IMR-90 (cell line): ENCODE results near the gene SLC36A1. TPM values are rescaled to one million over a fixed set of nuclear protein-coding genes. Genes with fewer than 3 reads are reported as not detected.

Experiments used
- ATAC-seq: fragments of 200-7000 bp; cut with Tn5 transposase; 2 replicates; pipeline ENCODE4 v1.9.1; 2020; ENCODE audit warnings: low read depth, mild to moderate bottlenecking, moderate library complexity
- BruUV-seq: library from RNA; stranded (reverse); fragments of 400-500 nt; replicated peaks from 2 replicates; lab custom pipeline; 2021; lab: Mats Ljungman, UMichigan
- CTCF ChIA-PET: fragments of 300-600 bp; formaldehyde crosslinking; extraction: SDS; loops from one replicate; lab custom pipeline; 2021; ENCODE audit warnings: antibody characterized with exemption; lab: Yijun Ruan, JAX
- POLR2A ChIA-PET: fragments of 300-600 bp; sonication (Branson Sonifier 250); formaldehyde crosslinking; loops from one replicate; lab custom pipeline; 2022; ENCODE audit warnings: antibody characterized with exemption; ENCODE audit not compliant: unreplicated experiment; lab: Charles Lee
- DNase-seq: peaks from one replicate; pipeline ENCODE4 v3.0.0; 2013
- H2AFZ ChIP-seq: replicated peaks from 2 replicates; pipeline ENCODE3; 2013; ENCODE audit warnings: low read length, mild to moderate bottlenecking; ENCODE audit not compliant: poor library complexity
- H2AK5ac ChIP-seq: 2 replicates; pipeline ENCODE4 v1.6.1; 2013; ENCODE audit warnings: low read depth, low read length, inconsistent platforms
- H2AK9ac ChIP-seq: replicated peaks from 2 replicates; pipeline ENCODE3; 2013; ENCODE audit warnings: mild to moderate bottlenecking, low read depth, low read length, moderate library complexity; ENCODE audit not compliant: poor library complexity
- H2BK120ac ChIP-seq: 2 replicates; pipeline ENCODE4 v1.6.1; 2013; ENCODE audit warnings: low read depth, low read length, inconsistent platforms
- H2BK15ac ChIP-seq: 3 replicates; pipeline ENCODE4 v1.6.1; 2013; ENCODE audit warnings: low read depth, low read length, inconsistent platforms
- H2BK20ac ChIP-seq: 2 replicates; pipeline ENCODE4 v1.6.1; 2013; ENCODE audit warnings: low read depth, mild to moderate bottlenecking, inconsistent platforms, low read length, moderate library complexity
- H2BK5ac ChIP-seq: 2 replicates; pipeline ENCODE4 v1.6.1; 2013; ENCODE audit warnings: mild to moderate bottlenecking, low read depth, low read length, inconsistent platforms; ENCODE audit not compliant: poor library complexity, severe bottlenecking
- H3K14ac ChIP-seq: replicated peaks from 2 replicates; pipeline ENCODE4 v1.6.1; 2013; ENCODE audit warnings: low read depth, low read length, inconsistent platforms
- H3K18ac ChIP-seq: 2 replicates; pipeline ENCODE4 v1.6.1; 2013; ENCODE audit warnings: low read depth, low read length, control low read depth
- H3K23ac ChIP-seq: 2 replicates; pipeline ENCODE4 v1.6.1; 2013; ENCODE audit warnings: low read depth, low read length, inconsistent platforms
- H3K27ac ChIP-seq: 2 replicates; pipeline ENCODE4 v1.5.1; 2013; ENCODE audit warnings: mild to moderate bottlenecking, control low read depth, low read length; ENCODE audit not compliant: insufficient read depth
- H3K27me3 ChIP-seq: 2 replicates; pipeline ENCODE4 v1.6.1; 2013; ENCODE audit warnings: low read length; ENCODE audit not compliant: control insufficient read depth, insufficient read depth
- H3K36me3 ChIP-seq: 2 replicates; pipeline ENCODE4 v1.6.1; 2013; ENCODE audit warnings: low read length, mixed read lengths; ENCODE audit not compliant: control insufficient read depth, insufficient read depth
- H3K4ac ChIP-seq: 2 replicates; pipeline ENCODE4 v1.6.1; 2013; ENCODE audit warnings: low read depth, low read length, inconsistent platforms
- H3K4me1 ChIP-seq: 2 replicates; pipeline ENCODE4 v1.6.1; 2013; ENCODE audit warnings: low read length, mixed read lengths; ENCODE audit not compliant: control insufficient read depth, insufficient read depth
- H3K4me2 ChIP-seq: 2 replicates; pipeline ENCODE4 v1.6.1; 2013; ENCODE audit warnings: low read depth, mild to moderate bottlenecking, control low read depth, low read length, moderate library complexity
- H3K4me3 ChIP-seq: 2 replicates; pipeline ENCODE4 v1.5.1; 2013; ENCODE audit warnings: low read depth, mild to moderate bottlenecking, control low read depth, low read length, moderate library complexity; ENCODE audit not compliant: insufficient read depth
- H3K56ac ChIP-seq: 2 replicates; pipeline ENCODE4 v1.6.1; 2013; ENCODE audit warnings: low read length, inconsistent platforms; ENCODE audit not compliant: insufficient read depth; ENCODE audit errors: extremely low read depth
- H3K79me1 ChIP-seq, 2 experiments: 2 replicates each; pipeline ENCODE4 v1.6.1; 2013; ENCODE audit warnings: low read length in 2 of 2, inconsistent platforms in 1 of 2, low read depth in 1 of 2
- H3K9ac ChIP-seq: 2 replicates; pipeline ENCODE4 v1.6.1; 2013; ENCODE audit warnings: low read depth, low read length, control low read depth
- H3K9me1 ChIP-seq: 2 replicates; pipeline ENCODE4 v1.6.1; 2013; ENCODE audit warnings: low read length, inconsistent platforms; ENCODE audit not compliant: insufficient read depth
- H3K9me3 ChIP-seq: 2 replicates; pipeline ENCODE4 v1.6.1; 2013; ENCODE audit warnings: low read length; ENCODE audit not compliant: control insufficient read depth, insufficient read depth
- H4K20me1 ChIP-seq: 2 replicates; pipeline ENCODE4 v1.6.1; 2013; ENCODE audit warnings: low read length, inconsistent platforms; ENCODE audit not compliant: insufficient read depth
- H4K5ac ChIP-seq: 2 replicates; pipeline ENCODE4 v1.6.1; 2013; ENCODE audit warnings: mild to moderate bottlenecking, low read depth, low read length, control low read depth
- H4K8ac ChIP-seq, 2 experiments: 2 replicates each; pipeline ENCODE4 v1.6.1; 2013; ENCODE audit warnings: low read depth in 2 of 2, low read length in 2 of 2, control low read depth in 1 of 2, inconsistent platforms in 1 of 2
- H4K91ac ChIP-seq: 2 replicates; pipeline ENCODE4 v1.6.1; 2013; ENCODE audit warnings: low read depth, low read length, inconsistent platforms; ENCODE audit not compliant: insufficient read depth
- CEBPB ChIP-seq: IDR thresholded peaks from 2 replicates; pipeline ENCODE4 v1.6.1; 2012; ENCODE audit warnings: low read depth, low read length, improper control_type of control experiment
- CHD1 ChIP-seq: IDR thresholded peaks from 2 replicates; pipeline ENCODE4 v1.6.1; 2012; ENCODE audit warnings: low read depth, low read length, improper control_type of control experiment
- CTCF ChIP-seq: conservative IDR thresholded peaks from 2 replicates; pipeline ENCODE4 v1.5.1; 2012; ENCODE audit warnings: mild to moderate bottlenecking, low read depth, low read length, improper control_type of control experiment
- FOS ChIP-seq: fragments of 150-350 bp; IDR thresholded peaks from 2 replicates; pipeline ENCODE4 v1.6.1; 2016; ENCODE audit warnings: low read depth, low read length
- MAFK ChIP-seq: IDR thresholded peaks from 2 replicates; pipeline ENCODE4 v1.6.1; 2012; ENCODE audit warnings: low read depth, low read length, improper control_type of control experiment
- NFE2L2 ChIP-seq: fragments of 150-350 bp; IDR thresholded peaks from 2 replicates; pipeline ENCODE4 v1.6.1; 2016; ENCODE audit warnings: low read depth, mild to moderate bottlenecking, low read length
- RCOR1 ChIP-seq: IDR thresholded peaks from 2 replicates; pipeline ENCODE4 v1.6.1; 2012; ENCODE audit warnings: mild to moderate bottlenecking, low read length, improper control_type of control experiment; ENCODE audit not compliant: insufficient replicate concordance
- USF2 ChIP-seq: fragments of 150-350 bp; IDR thresholded peaks from 2 replicates; pipeline ENCODE4 v1.6.1; 2017; ENCODE audit warnings: mild to moderate bottlenecking, antibody characterized with exemption, low read length, low read depth
- WGBS, 2 experiments: methylation state at CpG; one replicate each; pipeline versions ENCODE4 v1.1.5 to v1.1.7; 2013; ENCODE audit warnings: missing lambda C conversion rate in 2 of 2; ENCODE audit not compliant: insufficient read length in 1 of 2; ENCODE audit errors: extremely low coverage in 2 of 2; 5-methylcytosine and 5-hydroxymethylcytosine counted together
- dilution Hi-C: fragments of 300-500 bp; cut with HindIII; formaldehyde crosslinking; loops from one replicate; pipeline ENCODE4 v1.14.3; 2018; ENCODE audit warnings: low sequenced_read_pairs; ENCODE audit not compliant: unreplicated experiment
- in situ Hi-C: fragments of 300-500 bp; cut with MboI; formaldehyde crosslinking; loops from 3 replicates; pipeline ENCODE4 v1.14.3; 2019; ENCODE audit warnings: low sequenced_read_pairs, inconsistent platforms, mixed read lengths
- intact Hi-C: fragments of 100-400 bp; cut with micrococcal nuclease; formaldehyde crosslinking; loops from 2 replicates; pipeline ENCODE4 v1.10.0; 2022
- polyA plus RNA-seq, 3 experiments: library from polyadenylated mRNA; depleted of rRNA; stranded (reverse); fragments of >200 nt; gene quantifications; 2 replicates each; pipeline ENCODE4 v1.2.3, GENCODE V29; 2012; ENCODE audit warnings: low replicate concordance in 1 of 3
- total RNA-seq: library from RNA; depleted of rRNA; stranded (reverse); fragments of >200 nt; gene quantifications from 2 replicates; pipeline ENCODE4 v1.2.3, GENCODE V29; 2012

SLC36A1 gene
- total and polyA plus RNA-seq, 2 of the 4 experiments (the other 2 are of a cell fraction): 5.7 to 8.7 TPM

GRCh38 chr5:151531581-151531980 lies 84.2 kb downstream of the SLC36A1 start:
- no peak overlapping the region for H2BK15ac ChIP-seq
- no peaks in the 10 kb centered on the region for H3K9me3 ChIP-seq
- H3K27me3 ChIP-seq: peaks cover 3% of the 10 kb centered on the region; the same call in 1 of the 2 replicates
- no peak overlapping the region for H3K23ac ChIP-seq
- H2BK120ac ChIP-seq: no peak overlapping the region
- no peaks in the 10 kb centered on the region for H3K4me1 ChIP-seq
- no peak overlapping the region for H3K4me2 ChIP-seq
- no peak overlapping the region for H3K4me3 ChIP-seq
- H3K79me1 ChIP-seq: no peaks in the 10 kb centered on the region
- H4K20me1 ChIP-seq: no peaks in the 10 kb centered on the region
- H3K9me1 ChIP-seq: no peaks in the 10 kb centered on the region
- H3K18ac ChIP-seq: no peak overlapping the region
- H2BK20ac ChIP-seq: no peak overlapping the region
- no peak overlapping the region for H3K27ac ChIP-seq
- in situ Hi-C loops (no loop called here), intact Hi-C loops (no loop called here), dilution Hi-C loops (no loop called here)
- H4K91ac ChIP-seq: no peak overlapping the region
- ATAC-seq (no peak), DNase-seq (no peak)
- no peak overlapping the region for H3K14ac ChIP-seq
- H4K8ac ChIP-seq: no peak overlapping the region
- no peak overlapping the region for H2AK5ac ChIP-seq
- 87% methylated on average over 24 of the region's 30 CpGs; no CpG with 5 or more reads in 1 of the 2 experiments for WGBS, 2 experiments
- CTCF ChIA-PET: no interaction called here
- no peak overlapping the region for H2AFZ ChIP-seq
- H4K5ac ChIP-seq: no peak overlapping the region
- no peak overlapping the region for H2BK5ac ChIP-seq
- TF ChIP-seq CTCF (no peak), FOS (no peak), USF2 (no peak), CEBPB (no peak), CHD1 (no peak), NFE2L2 (no peak), MAFK (no peak), RCOR1 (no peak)
- no peaks in the 10 kb centered on the region for H3K36me3 ChIP-seq
- no peak overlapping the region for H3K56ac ChIP-seq
- POLR2A ChIA-PET: no interaction called here
- BruUV-seq: no TSS peak
- H2AK9ac ChIP-seq: no peak overlapping the region
- H3K4ac ChIP-seq: no peak overlapping the region
- H3K9ac ChIP-seq: no peak overlapping the region
